Melanocyte of skin (primary cell): ENCODE results near the gene MYL6B. TPM values are rescaled to one million over a fixed set of nuclear protein-coding genes. Genes with fewer than 3 reads are reported as not detected.

ENCODE experiments used
- total RNA-seq, 2 donors: library from RNA; depleted of rRNA; stranded (reverse); fragments of >200 nt; gene quantifications; 2 replicates each; pipeline ENCODE4 v1.2.3, GENCODE V29; 2012

Gene MYL6B
- total RNA-seq: 10 to 100 TPM; 35.1 to 37.0 TPM

GRCh38 chr12:56152132-56152755, at the start of gene MYL6B:
TSS of gene MYL6B (plus strand) at chr12:56152587. CDS start at chr12:56153919, 1,332 bp downstream.

GRCh38 chr12:56104109-56104814, 48.1 kb upstream of the MYL6B start, which contains the start of gene PA2G4:
TSS of gene PA2G4 (plus strand) at chr12:56104559. CDS start at chr12:56104738, 179 bp downstream.

GRCh38 chr12:56116267-56117081, 35.9 kb upstream of the MYL6B start, which contains the start of gene RPL41:
TSS of gene RPL41 (plus strand) at chr12:56116633.

GRCh38 chr12:56117778-56118687, 34.4 kb upstream of the MYL6B start, which contains the start of gene ZC3H10:
TSS of gene ZC3H10 (plus strand) at chr12:56118266. CDS start at chr12:56120563, 2,297 bp downstream.

GRCh38 chr12:56127888-56128669, 24.3 kb upstream of the MYL6B start, which contains the start of gene ESYT1:
TSS of gene ESYT1 (plus strand) at chr12:56128267. CDS start at chr12:56128320, 53 bp downstream.

GRCh38 chr12:56158029-56158925, 5.9 kb downstream of the MYL6B start, which contains the start of gene MYL6:
TSS of gene MYL6 (plus strand) at chr12:56158359. CDS start at chr12:56158402, 43 bp downstream.

GRCh38 chr12:56189099-56189917, 36.9 kb downstream of the MYL6B start, which contains the start of gene SMARCC2:
TSS of gene SMARCC2 (minus strand) at chr12:56189483. CDS start at chr12:56189461, 22 bp downstream.

Other genes with a start within 250 kb of the MYL6B start
- 10 to 100 TPM; 27.6 to 29.6 TPM for gene PYM1, start 224.7 kb upstream of the MYL6B start, total RNA-seq
- 10 to 100 TPM in 1 of 2 donors, 1 to 10 TPM in 1; 6.3 to 10.3 TPM for gene DGKA, start 221.4 kb upstream of the MYL6B start, total RNA-seq
- gene PMEL, start 186.5 kb upstream of the MYL6B start, total RNA-seq: 1,000 to 10,000 TPM; 4,571 to 5,356 TPM
- 100 to 1,000 TPM; 367 to 670 TPM for gene CDK2, start 185.8 kb upstream of the MYL6B start, total RNA-seq
- 100 to 1,000 TPM; 110 to 138 TPM for gene RAB5B, start 178.5 kb upstream of the MYL6B start, total RNA-seq
- 10 to 100 TPM; 21.0 to 22.4 TPM for gene SUOX, start 155.3 kb upstream of the MYL6B start, total RNA-seq
- gene IKZF4, start 131.5 kb upstream of the MYL6B start, total RNA-seq: 1 to 10 TPM; 2.1 to 3.7 TPM
- 100 to 1,000 TPM; 376 to 592 TPM for gene RPS26, start 110.7 kb upstream of the MYL6B start, total RNA-seq
- 100 to 1,000 TPM; 119 to 172 TPM for gene ERBB3, start 72.4 kb upstream of the MYL6B start, total RNA-seq
- gene PA2G4, start 48.0 kb upstream of the MYL6B start, total RNA-seq: 100 to 1,000 TPM; 158 to 353 TPM
- gene RPL41, start 36.0 kb upstream of the MYL6B start, total RNA-seq: 1,000 to 10,000 TPM; 1,450 to 2,567 TPM
- 1 to 10 TPM; 4.3 to 8.9 TPM for gene ZC3H10, start 34.3 kb upstream of the MYL6B start, total RNA-seq
- gene ESYT1, start 24.3 kb upstream of the MYL6B start, total RNA-seq: 100 to 1,000 TPM; 154 to 178 TPM
- 100 to 1,000 TPM; 911 to 968 TPM for gene MYL6, start 5.8 kb downstream of the MYL6B start, total RNA-seq
- gene SMARCC2, start 36.9 kb downstream of the MYL6B start, total RNA-seq: 10 to 100 TPM; 32.3 to 34.1 TPM
- 10 to 100 TPM; 54.7 to 72.6 TPM for gene RNF41, start 69.3 kb downstream of the MYL6B start, total RNA-seq
- gene NABP2, start 71.8 kb downstream of the MYL6B start, total RNA-seq: 10 to 100 TPM; 30.6 to 52.9 TPM
- gene SLC39A5, start 77.5 kb downstream of the MYL6B start, total RNA-seq: not detected
- gene ANKRD52, start 105.8 kb downstream of the MYL6B start, total RNA-seq: 10 to 100 TPM; 29.3 to 37.3 TPM
- 1 to 10 TPM; 6.0 to 9.3 TPM for gene COQ10A, start 114.4 kb downstream of the MYL6B start, total RNA-seq
- 100 to 1,000 TPM; 141 to 198 TPM for gene CS, start 147.7 kb downstream of the MYL6B start, total RNA-seq
- 100 to 1,000 TPM; 172 to 220 TPM for gene CNPY2, start 163.4 kb downstream of the MYL6B start, total RNA-seq
- gene PAN2, start 181.4 kb downstream of the MYL6B start, total RNA-seq: 10 to 100 TPM; 16.3 to 36.1 TPM
- gene IL23A, start 186.3 kb downstream of the MYL6B start, total RNA-seq: under 1 TPM in 1 of 2 donors, not detected in 1; 0.33 TPM
- gene STAT2, start 207.5 kb downstream of the MYL6B start, total RNA-seq: 100 to 1,000 TPM; 712 to 885 TPM
- gene APOF, start 210.3 kb downstream of the MYL6B start, total RNA-seq: not detected